Measurements from ENCODE around the gene NRG3.

Gene NRG3

DNA sequence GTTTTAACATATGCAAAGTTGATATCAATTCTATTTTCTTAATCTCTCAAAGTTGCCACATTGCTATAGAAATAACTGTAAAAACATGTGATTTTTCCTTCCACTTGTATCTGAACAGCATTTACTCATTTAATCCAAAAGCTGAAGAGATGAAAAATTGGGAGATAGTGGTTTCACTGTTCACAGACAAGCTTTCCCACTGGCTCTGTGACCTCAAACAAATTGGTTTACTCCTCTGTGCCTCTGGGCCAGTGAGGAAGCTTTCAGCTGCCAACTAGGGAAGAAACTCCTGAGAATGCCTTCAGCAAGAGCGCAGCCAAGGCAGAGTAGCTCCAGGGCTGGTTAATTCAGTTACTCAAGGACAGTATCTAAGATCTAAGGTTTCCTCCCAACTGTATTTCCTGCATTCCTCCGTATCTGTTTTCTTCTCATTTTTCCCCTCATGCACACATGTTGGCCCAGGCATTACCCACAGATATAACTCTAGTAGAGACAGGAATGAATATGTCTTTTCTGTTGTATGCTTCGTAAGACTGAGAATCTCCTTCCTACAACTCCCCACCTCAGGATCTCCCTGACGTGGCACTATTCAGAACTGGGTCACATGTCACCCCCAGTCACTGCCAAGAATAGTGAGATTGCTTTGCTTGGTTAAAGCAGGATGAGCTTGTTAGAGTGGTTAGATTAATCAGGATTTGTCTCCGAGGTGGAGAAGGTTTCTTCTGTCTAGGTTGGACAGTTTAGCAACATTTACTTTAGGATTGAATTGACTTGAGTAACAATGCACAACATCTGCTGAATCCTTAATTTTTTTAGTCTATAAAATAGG lies 315.7 kb downstream of the NRG3 start:
- Histone ChIP-seq H3K9ac (ENCODE audit: low read depth, low read length) (no peak overlapping the region), H3K27ac (ENCODE audit: low read length) (no peak overlapping the region), H3K27me3 (ENCODE audit: insufficient read depth, low read length) (no peaks in the 10 kb centered on the region), H3K36me3 (ENCODE audit: insufficient read depth, low read depth, low read length) (no peaks in the 10 kb centered on the region), H3K9me3 (ENCODE audit: insufficient read depth, low read depth, low read length) (no peaks in the 10 kb centered on the region), H3K4me1 (ENCODE audit: insufficient read depth, low read length) (no peaks in the 10 kb centered on the region), H3K4me3 (ENCODE audit: low read length) (no peak overlapping the region)

DNA sequence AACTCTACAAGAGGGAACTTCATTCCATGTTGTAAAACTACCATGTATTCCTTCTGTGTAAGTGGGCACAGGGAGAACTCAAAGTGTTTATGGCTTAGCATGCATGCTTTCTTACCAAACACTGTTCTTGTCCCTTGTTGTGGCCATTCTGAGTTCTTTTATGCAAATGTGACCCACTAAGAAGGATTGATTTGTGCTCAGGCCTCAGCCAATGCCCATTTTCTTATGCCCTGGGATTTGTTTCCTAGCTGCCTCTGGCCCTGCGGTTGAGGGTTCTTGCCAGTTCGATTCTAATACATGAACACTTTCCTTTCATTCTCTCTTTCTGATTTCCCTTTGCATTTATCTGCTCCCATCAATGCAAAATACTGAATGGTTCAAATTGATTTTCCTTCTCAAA lies 316.7 kb downstream of the NRG3 start:
- H3K4me1 ChIP-seq (ENCODE audit: insufficient read depth, low read length): 0 out of 2 replicates have a peak, but pooled peaks cover under 1% of the 10 kb centered on the region
- H3K27ac ChIP-seq (ENCODE audit: low read length): no peak overlapping the region
- H3K9ac ChIP-seq (ENCODE audit: low read depth, low read length): no peak overlapping the region
- no peaks in the 10 kb centered on the region for H3K27me3 ChIP-seq (ENCODE audit: insufficient read depth, low read length)
- H3K9me3 ChIP-seq (ENCODE audit: insufficient read depth, low read depth, low read length): no peaks in the 10 kb centered on the region
- no peaks in the 10 kb centered on the region for H3K36me3 ChIP-seq (ENCODE audit: insufficient read depth, low read depth, low read length)
- H3K4me3 ChIP-seq (ENCODE audit: low read length): no peak overlapping the region

DNA sequence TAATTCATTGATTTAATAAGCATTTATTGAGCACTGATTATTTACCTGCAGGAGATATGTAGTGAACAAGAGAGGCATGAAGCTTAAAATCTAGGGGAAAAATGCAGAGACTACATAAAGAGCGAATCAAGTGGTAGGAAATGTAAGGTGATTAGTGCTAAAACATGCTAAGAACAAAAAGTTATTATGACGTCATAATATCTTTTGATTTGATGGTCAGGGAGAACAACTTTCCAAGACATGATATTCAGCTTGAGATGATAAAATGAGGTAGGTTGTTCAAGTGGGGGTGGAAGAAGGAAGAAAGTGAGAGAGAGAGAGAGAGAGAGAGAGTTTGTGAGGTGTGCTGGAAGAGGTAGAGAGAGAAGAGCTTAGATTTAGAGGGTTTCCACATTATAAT lies 317.7 kb downstream of the NRG3 start:
- Histone ChIP-seq H3K9ac (ENCODE audit: low read depth, low read length) (no peak overlapping the region), H3K4me3 (ENCODE audit: low read length) (no peak overlapping the region), H3K36me3 (ENCODE audit: insufficient read depth, low read depth, low read length) (no peaks in the 10 kb centered on the region), H3K4me1 (ENCODE audit: insufficient read depth, low read length) (0 out of 2 replicates have a peak, but pooled peaks cover 3% of the 10 kb centered on the region), H3K9me3 (ENCODE audit: insufficient read depth, low read depth, low read length) (no peaks in the 10 kb centered on the region), H3K27ac (ENCODE audit: low read length) (no peak overlapping the region), H3K27me3 (ENCODE audit: insufficient read depth, low read length) (no peaks in the 10 kb centered on the region)

DNA sequence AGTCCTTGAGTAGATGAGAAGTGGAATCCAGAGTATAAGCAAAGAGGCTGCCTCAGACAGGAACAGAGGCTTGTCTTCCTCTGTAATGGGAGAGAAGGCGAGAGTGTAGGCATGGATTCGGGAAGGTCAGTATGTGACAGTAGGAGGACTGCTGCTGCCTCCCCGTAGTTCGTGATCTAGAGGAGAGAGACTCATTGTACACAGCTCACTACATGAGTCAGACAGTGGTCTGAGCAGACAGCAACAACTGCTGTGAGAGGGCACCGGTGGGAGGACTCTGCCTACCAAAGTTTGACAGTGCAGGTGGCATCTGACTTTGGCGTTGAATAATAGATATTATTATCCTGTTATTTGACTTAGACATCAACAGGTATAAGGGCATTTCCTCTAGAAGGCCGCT lies 319.4 kb downstream of the NRG3 start:
- no peak overlapping the region for H3K9ac ChIP-seq (ENCODE audit: low read depth, low read length)
- H3K4me1 ChIP-seq (ENCODE audit: insufficient read depth, low read length): 0 out of 2 replicates have a peak, but pooled peaks cover 3% of the 10 kb centered on the region
- no peak overlapping the region for H3K4me3 ChIP-seq (ENCODE audit: low read length)
- H3K9me3 ChIP-seq (ENCODE audit: insufficient read depth, low read depth, low read length): no peaks in the 10 kb centered on the region
- H3K36me3 ChIP-seq (ENCODE audit: insufficient read depth, low read depth, low read length): no peaks in the 10 kb centered on the region
- no peaks in the 10 kb centered on the region for H3K27me3 ChIP-seq (ENCODE audit: insufficient read depth, low read length)
- H3K27ac ChIP-seq (ENCODE audit: low read length): no peak overlapping the region

DNA sequence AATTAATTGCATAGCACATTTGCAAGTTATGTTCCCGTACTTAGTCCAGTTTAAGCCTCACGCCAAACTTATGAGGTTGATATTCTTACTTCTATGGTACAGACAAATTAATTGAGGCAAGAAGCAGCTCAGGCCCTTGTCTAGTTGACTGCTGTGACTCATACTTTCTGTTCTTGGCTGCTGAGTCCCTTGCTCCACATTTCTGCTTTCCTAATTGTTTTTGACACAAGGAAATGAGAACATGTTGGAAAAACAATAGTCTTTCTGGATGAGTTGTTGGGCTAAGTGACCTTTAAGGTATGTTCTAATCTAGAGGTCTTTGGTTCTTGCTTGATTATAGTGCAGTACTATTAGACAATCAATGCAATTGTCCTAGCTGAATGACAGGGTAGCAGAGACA lies 331.8 kb downstream of the NRG3 start:
- Histone ChIP-seq H3K4me1 (ENCODE audit: insufficient read depth, low read length) (peaks cover 4% of the 10 kb centered on the region), H3K9ac (ENCODE audit: low read depth, low read length) (no peak overlapping the region), H3K36me3 (ENCODE audit: insufficient read depth, low read depth, low read length) (no peaks in the 10 kb centered on the region), H3K4me3 (ENCODE audit: low read length) (no peak overlapping the region), H3K27ac (ENCODE audit: low read length) (no peak overlapping the region), H3K9me3 (ENCODE audit: insufficient read depth, low read depth, low read length) (no peaks in the 10 kb centered on the region), H3K27me3 (ENCODE audit: insufficient read depth, low read length) (no peaks in the 10 kb centered on the region)

DNA sequence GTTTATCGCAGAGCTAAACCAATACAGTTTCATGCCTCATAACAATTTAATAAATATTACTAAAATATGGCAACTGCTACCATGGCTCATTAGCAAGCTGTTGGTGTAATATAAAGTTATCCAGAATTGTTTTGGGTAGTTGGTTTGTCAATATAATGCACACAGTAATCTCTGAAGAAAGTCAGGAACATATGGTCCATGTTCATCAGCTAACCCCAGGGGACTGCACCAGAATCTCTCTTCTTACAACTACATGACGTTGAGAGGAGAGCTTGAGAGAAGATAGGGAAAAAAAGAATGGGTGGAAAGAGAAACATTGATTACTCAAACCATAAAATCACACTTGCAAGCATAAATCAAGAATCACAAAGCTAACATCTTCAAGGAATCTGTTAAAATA lies 333.7 kb downstream of the NRG3 start:
- Histone ChIP-seq H3K4me1 (ENCODE audit: insufficient read depth, low read length) (peaks cover 4% of the 10 kb centered on the region; the same call in 1 of the 2 replicates), H3K36me3 (ENCODE audit: insufficient read depth, low read depth, low read length) (no peaks in the 10 kb centered on the region), H3K27ac (ENCODE audit: low read length) (no peak overlapping the region), H3K4me3 (ENCODE audit: low read length) (no peak overlapping the region), H3K27me3 (ENCODE audit: insufficient read depth, low read length) (no peaks in the 10 kb centered on the region), H3K9ac (ENCODE audit: low read depth, low read length) (no peak overlapping the region), H3K9me3 (ENCODE audit: insufficient read depth, low read depth, low read length) (no peaks in the 10 kb centered on the region)

DNA sequence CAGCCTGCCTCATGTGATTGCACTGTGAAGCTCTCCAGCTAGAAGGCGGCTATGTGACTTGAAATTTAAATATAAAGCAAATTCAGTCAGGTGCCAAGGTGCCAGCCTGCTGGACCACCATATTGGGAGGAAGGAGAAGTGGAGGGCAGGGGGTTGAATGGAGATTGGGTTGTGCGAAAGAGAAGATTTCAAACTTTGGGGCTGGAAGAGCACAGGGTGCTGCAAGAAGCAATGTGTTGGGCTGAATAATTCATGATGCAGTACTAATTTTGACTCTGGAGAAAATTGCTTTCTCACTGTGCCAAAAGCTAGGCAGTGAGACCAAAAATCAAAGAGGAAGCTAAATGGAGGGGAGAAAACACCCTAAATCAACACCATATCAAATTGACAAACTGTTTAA lies 335.3 kb downstream of the NRG3 start:
- no peaks in the 10 kb centered on the region for H3K27me3 ChIP-seq (ENCODE audit: insufficient read depth, low read length)
- no peaks in the 10 kb centered on the region for H3K36me3 ChIP-seq (ENCODE audit: insufficient read depth, low read depth, low read length)
- H3K4me1 ChIP-seq (ENCODE audit: insufficient read depth, low read length): peaks cover 4% of the 10 kb centered on the region; the same call in 1 of the 2 replicates
- H3K9me3 ChIP-seq (ENCODE audit: insufficient read depth, low read depth, low read length): no peaks in the 10 kb centered on the region
- H3K27ac ChIP-seq (ENCODE audit: low read length): no peak overlapping the region
- H3K4me3 ChIP-seq (ENCODE audit: low read length): no peak overlapping the region
- no peak overlapping the region for H3K9ac ChIP-seq (ENCODE audit: low read depth, low read length)

DNA sequence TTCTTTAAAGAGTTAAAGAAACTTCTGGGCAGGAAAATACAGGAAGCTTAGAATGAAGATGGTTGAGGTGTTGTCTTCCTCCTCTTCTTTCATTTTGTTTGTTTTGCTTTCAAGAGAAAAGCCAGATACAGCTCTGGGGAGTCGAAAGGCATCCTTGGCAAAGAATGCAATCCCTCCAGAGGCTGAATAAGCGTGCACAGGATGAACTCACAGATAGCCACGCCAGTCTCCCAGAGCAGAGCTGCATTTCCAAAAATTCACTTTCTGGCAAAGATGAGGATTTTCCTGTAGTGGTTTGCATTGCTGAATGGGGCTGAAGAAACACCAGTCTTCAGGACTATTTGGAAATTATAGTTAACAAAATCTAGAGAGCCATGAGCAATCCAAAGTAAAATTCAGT lies 336.4 kb downstream of the NRG3 start:
- H3K27ac ChIP-seq (ENCODE audit: low read length): no peak overlapping the region
- no peak overlapping the region for H3K9ac ChIP-seq (ENCODE audit: low read depth, low read length)
- no peaks in the 10 kb centered on the region for H3K9me3 ChIP-seq (ENCODE audit: insufficient read depth, low read depth, low read length)
- H3K36me3 ChIP-seq (ENCODE audit: insufficient read depth, low read depth, low read length): no peaks in the 10 kb centered on the region
- H3K4me1 ChIP-seq (ENCODE audit: insufficient read depth, low read length): peaks cover 4% of the 10 kb centered on the region; the same call in 1 of the 2 replicates
- no peaks in the 10 kb centered on the region for H3K27me3 ChIP-seq (ENCODE audit: insufficient read depth, low read length)
- H3K4me3 ChIP-seq (ENCODE audit: low read length): no peak overlapping the region

DNA sequence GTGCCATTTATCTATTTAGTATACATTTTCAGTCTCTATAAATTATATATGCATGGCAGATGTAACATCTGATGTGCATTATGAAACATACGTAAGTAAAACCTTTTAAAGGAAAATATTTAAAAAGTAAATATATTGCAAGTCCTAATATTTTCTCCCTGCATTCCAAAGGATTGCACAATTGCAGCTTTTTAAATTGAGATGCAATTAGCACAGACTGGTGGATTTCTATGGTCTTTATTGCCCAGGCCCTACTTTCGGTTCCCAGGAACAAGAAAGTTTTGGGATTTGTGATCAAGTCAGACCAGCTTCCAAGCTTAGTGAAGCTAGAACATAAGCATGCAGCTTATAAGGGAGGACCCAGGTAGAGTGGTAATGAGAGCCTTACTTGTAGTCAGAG lies 337.8 kb downstream of the NRG3 start:
- H3K4me1 ChIP-seq (ENCODE audit: insufficient read depth, low read length): peaks cover 4% of the 10 kb centered on the region; the same call in 1 of the 2 replicates
- no peaks in the 10 kb centered on the region for H3K27me3 ChIP-seq (ENCODE audit: insufficient read depth, low read length)
- H3K4me3 ChIP-seq (ENCODE audit: low read length): no peak overlapping the region
- H3K36me3 ChIP-seq (ENCODE audit: insufficient read depth, low read depth, low read length): no peaks in the 10 kb centered on the region
- no peak overlapping the region for H3K9ac ChIP-seq (ENCODE audit: low read depth, low read length)
- no peak overlapping the region for H3K27ac ChIP-seq (ENCODE audit: low read length)
- H3K9me3 ChIP-seq (ENCODE audit: insufficient read depth, low read depth, low read length): no peaks in the 10 kb centered on the region

DNA sequence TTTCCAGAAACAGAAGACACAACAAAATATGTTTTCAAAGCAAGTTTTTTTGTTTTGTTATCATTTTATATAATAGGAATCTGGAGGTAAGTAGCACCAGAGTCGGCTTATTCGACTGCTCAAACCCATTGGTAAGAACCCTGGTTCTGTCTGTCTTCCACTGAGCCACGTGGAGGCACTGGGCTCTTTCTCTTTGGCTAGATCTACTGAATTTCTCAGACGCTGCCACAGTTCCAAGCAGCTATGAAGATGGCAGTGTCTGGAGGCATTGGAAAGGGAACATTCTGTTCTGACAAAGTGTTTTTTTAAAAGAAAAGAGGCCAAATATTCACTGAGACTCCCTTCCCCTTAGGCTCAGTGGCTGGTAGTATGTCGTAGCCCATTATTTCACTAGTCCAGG lies 338.8 kb downstream of the NRG3 start:
- Histone ChIP-seq H3K36me3 (ENCODE audit: insufficient read depth, low read depth, low read length) (no peaks in the 10 kb centered on the region), H3K9me3 (ENCODE audit: insufficient read depth, low read depth, low read length) (no peaks in the 10 kb centered on the region)

DNA sequence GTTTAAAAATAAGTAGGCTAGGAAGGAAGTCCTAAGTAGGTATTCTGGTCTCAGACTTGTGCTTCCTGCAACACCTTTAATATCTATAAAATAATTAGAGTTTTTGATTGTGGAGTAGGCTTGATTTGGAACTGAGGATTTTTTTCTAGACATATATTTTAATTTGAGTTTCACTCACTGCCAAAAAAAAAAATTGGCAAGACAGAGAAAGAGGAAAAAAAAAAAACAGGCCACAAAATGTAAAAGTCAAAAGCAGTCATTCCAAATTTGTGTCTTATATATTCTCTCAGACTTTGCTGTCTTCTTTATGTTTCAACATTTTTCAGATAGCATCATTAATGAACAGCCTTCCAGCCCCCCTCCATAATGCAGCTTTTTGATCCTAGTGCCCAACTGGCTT lies 346.1 kb downstream of the NRG3 start:
- Histone ChIP-seq H3K27me3 (ENCODE audit: insufficient read depth, low read length) (no peaks in the 10 kb centered on the region), H3K36me3 (ENCODE audit: insufficient read depth, low read depth, low read length) (no peaks in the 10 kb centered on the region), H3K9ac (ENCODE audit: low read depth, low read length) (no peak overlapping the region), H3K4me3 (ENCODE audit: low read length) (no peak overlapping the region), H3K27ac (ENCODE audit: low read length) (no peak overlapping the region), H3K9me3 (ENCODE audit: insufficient read depth, low read depth, low read length) (no peaks in the 10 kb centered on the region), H3K4me1 (ENCODE audit: insufficient read depth, low read length) (no peaks in the 10 kb centered on the region)

More for the DNA sequence above, 338.8 kb downstream of the NRG3 start:
- no peak overlapping the region for H3K9ac ChIP-seq (ENCODE audit: low read depth, low read length)
- no peak overlapping the region for H3K27ac ChIP-seq (ENCODE audit: low read length)
- H3K4me1 ChIP-seq (ENCODE audit: insufficient read depth, low read length): no peaks in the 10 kb centered on the region
- H3K4me3 ChIP-seq (ENCODE audit: low read length): no peak overlapping the region
- H3K27me3 ChIP-seq (ENCODE audit: insufficient read depth, low read length): no peaks in the 10 kb centered on the region

DNA sequence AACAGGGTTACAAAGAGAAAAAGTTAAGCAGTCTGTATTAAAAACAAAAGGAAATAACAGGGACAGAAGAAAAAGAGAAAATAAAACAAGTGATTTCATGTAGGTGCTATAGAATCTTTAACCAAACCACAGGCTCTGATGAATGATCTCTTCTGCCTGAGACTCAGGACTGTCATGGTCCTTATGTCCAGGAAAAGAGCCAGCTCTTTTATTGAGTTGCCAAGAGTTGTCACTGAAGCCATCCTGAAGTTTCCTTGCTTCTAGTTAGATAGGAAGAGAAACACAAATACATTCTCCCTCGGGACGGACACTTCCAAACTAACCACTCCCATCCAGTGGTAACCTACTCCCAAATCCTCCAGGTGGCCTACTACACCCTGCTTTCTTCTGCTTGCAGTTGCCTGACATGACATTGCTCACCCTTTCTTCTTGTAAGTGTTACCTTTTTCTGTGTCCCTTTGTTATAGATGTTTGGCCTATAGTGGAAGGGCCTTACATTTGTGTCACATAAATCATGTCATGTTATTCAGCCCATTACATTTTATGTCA lies 346.7 kb downstream of the NRG3 start:
- Histone ChIP-seq H3K9ac (ENCODE audit: low read depth, low read length) (no peak overlapping the region), H3K36me3 (ENCODE audit: insufficient read depth, low read depth, low read length) (no peaks in the 10 kb centered on the region), H3K9me3 (ENCODE audit: insufficient read depth, low read depth, low read length) (no peaks in the 10 kb centered on the region), H3K4me1 (ENCODE audit: insufficient read depth, low read length) (no peaks in the 10 kb centered on the region), H3K27me3 (ENCODE audit: insufficient read depth, low read length) (no peaks in the 10 kb centered on the region), H3K4me3 (ENCODE audit: low read length) (no peak overlapping the region), H3K27ac (ENCODE audit: low read length) (no peak overlapping the region)

All from iPS-20b (cell line).